Measurements from ENCODE around the gene GPHN.

The GPHN gene

DNA sequence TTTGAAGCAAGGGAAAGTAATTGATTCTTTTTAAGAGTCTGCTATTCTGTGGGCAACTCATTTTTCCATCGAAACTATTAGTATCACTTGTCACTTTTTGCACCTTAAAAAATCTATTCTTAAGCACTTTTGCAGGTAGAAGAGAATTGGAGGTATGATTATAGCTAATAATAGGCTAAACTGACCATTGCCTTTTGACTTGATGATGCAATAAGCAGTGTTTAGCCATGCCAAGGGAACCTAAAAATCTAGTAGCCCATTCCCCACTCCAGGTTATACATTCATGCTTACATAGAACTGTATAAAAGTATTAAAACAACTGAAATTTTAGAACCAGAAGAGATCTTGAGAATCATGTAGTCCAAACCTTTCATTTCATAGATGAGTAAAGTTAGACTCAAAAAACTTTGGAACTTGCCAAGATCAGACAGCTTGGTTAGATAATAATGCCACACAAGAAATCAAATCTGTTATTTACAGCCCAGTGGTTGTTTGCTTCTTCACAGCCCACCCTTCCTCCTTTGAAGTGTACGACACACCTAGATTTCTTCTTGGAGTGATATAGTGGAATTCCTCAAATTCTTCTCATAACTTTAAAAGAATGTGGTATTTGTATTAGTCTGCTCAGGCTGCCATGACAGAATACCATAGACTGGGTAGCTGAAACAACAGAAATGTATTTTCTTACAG lies 659.6 kb downstream of the GPHN start:
- peak; percentile 76 for DNase-seq (ENCODE audit: low spot score)

DNA sequence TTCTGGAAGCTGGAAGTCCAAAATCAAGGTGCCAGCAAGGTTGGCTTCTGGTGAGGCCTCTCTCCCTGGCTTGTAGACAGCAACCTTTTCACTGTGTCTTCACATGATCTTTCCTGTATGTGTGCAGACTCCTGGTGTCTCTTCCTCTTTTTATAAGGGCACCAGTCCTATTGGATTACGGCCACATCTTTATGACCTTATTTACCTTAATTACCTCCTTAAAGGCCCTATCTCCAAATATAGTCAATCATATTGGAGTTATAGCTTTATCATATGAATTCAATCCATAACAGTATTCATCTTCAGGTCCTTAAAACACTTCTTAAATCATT lies 660.1 kb downstream of the GPHN start:
- no peak for DNase-seq (ENCODE audit: low spot score)

DNA sequence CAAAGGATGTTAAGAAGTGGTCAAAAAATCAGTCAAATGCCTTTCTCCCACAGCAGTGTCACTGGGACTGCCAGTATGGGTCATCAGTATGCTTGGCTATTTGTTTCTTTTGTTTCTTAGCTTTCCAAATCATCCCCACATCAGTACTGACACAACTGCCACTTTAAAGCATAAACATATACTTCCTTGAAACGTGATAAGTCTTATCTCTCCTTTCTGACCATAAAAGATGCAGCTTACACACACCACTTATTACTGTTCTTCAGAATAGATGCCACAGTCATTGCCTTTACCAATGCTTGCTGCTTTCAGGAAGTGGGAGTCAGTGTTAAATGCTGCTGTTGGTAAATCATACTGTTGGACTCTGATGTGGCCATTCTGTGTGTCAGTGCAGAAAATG lies 662.7 kb downstream of the GPHN start:
- no peak for DNase-seq (ENCODE audit: low spot score)

DNA sequence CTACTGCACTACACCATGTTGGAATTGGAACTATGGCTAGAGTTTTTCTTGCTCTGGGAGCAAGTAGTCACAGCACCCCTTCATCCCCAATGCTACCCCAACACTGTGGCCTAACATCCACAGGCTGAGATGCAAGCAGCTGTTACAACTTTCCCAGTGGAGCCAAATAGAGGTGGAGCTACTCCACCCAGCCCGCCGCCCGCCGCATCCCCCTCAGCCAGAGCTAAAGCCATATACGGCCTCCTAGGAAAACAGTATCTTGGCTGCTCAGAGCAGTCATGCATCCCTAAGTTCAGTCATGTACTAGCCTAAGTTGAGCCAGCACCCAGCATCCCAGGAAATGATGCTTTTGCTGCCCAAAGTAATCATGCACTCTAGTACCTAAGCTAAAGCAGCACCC lies 664.1 kb downstream of the GPHN start:
- DNase-seq (ENCODE audit: low spot score) = no peak

DNA sequence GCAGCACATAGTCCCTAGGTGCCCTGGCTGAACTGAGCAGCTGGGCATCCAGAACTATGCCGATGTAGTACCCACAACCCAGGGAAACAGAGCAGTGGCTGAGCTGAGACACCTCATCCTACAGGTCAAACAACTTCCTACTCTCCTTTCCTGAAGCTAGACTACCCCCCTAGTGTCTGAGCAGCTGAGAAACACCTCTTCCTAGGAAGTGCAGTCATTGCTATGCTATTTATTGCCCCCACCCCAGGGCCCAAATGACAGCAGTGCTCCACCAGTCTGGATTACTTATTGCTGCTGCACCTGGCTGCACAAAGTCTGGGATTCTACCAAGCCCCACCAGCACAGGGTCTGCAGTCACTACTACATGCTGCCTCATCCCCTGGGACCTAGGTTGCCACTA lies 664.6 kb downstream of the GPHN start:
- no peak for DNase-seq (ENCODE audit: low spot score)

- no peak for DNase-seq (ENCODE audit: low spot score)
These were observed 665.8 kb downstream of the GPHN start for GRCh38 chr14:67173719-67174118.

DNA sequence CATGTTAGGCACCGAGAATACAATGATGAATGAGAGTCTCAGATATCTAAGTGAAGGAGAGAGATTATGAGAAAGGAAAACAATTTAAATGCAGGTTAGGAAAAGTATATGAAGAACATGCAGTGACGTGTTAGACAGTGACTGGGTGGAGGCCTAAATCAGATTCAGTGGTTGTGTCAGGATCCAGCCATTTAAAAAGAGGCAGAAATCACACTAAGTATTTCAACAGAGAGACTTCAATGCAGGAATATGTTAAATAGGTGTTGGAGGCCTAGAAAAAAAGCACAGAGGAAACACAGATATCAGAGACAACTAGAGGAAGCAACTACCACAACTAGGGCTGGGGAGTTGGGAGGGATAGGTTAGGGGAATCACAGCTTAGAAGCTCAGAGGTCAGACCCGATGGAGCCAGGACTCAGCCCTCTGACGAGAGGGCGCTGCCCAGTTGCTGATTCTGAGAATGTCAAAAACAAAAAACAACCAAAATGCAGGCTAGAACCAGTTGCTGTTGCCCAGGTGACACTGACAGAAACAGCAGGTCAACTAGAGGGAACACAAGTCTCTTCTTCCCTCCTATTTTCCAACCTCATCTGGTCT lies 678.3 kb downstream of the GPHN start:
- no peak for DNase-seq (ENCODE audit: low spot score)

GRCh38 chr14:67186789-67187584 lies 679.0 kb downstream of the GPHN start:
- peak; percentile 97 for DNase-seq (ENCODE audit: low spot score)

DNA sequence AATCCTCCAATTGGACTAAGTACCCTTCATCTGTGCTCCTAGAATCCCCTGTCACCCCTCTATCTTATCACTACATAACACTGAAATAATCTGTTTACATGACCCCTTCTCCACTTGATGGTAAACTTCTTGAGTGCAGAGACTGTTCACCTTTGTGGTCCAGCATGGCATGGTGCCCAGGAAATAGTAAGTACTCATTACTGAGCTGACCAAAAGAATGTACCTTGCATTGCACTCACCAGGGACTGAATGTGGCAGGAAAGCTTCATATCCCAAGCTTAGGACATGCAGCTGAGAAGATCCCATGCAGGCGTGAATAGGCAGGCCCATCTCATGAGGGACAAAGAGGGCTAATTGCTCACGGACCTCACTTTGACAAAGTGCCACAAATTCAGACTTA lies 679.9 kb downstream of the GPHN start:
- peak; percentile 86 for DNase-seq (ENCODE audit: low spot score)

- DNase-seq (ENCODE audit: low spot score) = no peak
These were observed 680.4 kb downstream of the GPHN start for GRCh38 chr14:67188326-67188725.

GRCh38 chr14:67191768-67192290 lies 683.9 kb downstream of the GPHN start:
- no peak for DNase-seq (ENCODE audit: low spot score)

DNA sequence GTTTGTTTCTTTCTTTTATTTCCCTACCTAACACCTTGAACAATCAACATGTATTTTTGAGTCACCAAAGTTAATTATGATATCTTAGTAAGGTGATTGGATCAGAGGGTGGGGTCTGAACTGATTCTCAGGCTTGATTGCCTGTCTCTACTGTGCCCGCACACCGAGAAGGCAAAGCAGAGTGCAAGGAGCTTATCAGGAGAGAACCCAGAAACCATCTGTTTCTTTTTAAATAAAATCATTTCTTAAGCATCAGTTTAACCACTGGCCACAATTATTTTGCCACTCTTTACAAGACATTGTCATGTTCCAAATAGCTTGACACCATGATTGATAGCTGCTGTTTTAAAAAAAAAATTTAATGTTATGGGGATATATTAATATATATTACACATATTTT lies 684.4 kb downstream of the GPHN start:
- DNase-seq (ENCODE audit: low spot score) = no peak

- no peak for DNase-seq (ENCODE audit: low spot score)
These were observed 687.3 kb downstream of the GPHN start for GRCh38 chr14:67195279-67195678.

DNA sequence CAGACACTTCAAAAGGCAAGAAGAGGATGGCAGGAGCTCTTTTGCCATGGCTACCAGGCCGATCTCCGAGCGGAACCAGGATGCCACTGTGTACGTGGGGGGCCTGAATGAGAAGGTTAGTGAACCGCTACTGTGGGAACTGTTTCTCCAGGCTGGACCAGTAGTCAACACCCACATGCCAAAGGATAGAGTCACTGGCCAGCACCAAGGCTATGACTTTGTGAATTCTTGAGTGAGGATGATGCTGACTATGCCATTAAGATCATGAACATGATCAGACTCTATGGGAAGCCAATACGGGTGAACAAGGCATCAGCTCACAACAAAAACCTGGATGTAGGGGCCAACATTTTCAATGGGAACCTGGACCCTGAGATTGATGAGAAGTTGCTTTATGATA lies 691.1 kb downstream of the GPHN start:
- no peak for DNase-seq (ENCODE audit: low spot score)

- no peak for DNase-seq (ENCODE audit: low spot score)
These were observed 699.9 kb downstream of the GPHN start for GRCh38 chr14:67207810-67208209.

DNA sequence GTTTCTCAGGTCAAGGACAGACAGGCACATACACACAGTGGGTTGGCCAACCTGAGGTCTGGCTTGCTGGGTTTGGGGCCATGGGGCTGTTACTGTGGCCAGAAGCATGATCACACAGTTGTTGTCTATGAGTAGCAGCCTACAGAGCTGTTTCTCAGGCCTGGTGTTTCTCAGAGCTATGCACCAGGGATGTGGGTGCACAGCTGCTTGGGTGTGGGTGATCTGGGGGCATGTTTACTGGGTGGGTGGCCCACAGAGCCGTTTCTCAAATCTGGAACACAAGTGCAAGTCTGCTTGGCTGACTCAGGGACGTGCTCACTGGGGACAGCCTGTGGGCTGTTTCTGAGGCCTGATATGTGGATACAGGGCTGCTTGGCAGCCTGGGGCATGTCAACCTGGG lies 710.2 kb downstream of the GPHN start:
- no peak for DNase-seq (ENCODE audit: low spot score)

DNA sequence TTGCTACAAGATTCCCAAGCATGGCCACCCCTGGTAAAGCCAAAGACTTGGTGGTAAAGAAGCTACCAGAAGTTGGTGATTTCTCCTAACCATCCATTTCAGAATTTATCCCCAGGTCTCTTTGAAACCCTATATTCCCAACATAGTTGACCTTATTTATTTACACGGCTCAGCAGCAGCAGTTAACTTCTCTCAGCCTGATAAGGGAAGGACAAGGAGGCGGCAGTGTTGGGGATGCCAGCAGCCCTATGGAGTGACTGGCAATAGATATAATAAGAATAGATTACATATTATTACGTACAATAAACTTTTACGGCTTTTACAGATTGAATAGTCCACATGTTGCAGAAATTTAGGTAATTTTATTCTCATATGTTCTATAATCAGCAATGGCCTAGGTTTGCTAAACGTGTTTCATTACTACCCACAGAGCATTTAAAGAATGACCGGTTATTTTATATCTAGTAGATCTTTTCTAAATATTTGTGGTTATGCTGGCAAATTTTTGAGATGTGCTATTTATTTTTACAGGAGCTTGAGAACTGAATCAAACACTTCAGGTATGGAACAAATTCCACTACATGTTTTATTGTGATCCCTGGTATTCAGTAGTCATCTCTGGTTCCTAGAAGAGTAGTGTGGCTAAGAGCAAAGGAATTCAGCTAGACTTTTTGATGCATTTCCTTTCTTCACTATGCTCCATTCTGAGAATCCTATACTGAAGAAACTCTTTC lies 713.5 kb downstream of the GPHN start:
- peak; percentile 78 for DNase-seq (ENCODE audit: low spot score)

DNA sequence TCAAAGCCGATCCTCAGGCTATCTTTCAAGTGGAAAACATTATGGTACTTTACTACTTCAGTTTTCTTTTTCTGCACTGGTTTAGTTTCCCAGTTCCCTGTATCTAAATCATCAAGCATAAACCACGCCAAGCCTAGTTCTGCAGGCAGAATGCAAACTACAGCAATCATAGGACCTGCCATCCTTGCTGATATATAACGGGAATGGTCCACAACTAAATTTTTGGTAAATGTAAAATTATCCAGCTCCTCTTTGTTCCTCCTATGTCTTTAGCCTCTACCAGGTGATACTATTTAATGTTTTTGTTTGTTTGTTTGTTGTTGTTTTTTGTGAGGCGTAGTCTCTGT lies 714.0 kb downstream of the GPHN start:
- DNase-seq (ENCODE audit: low spot score) = no peak

- no peak for DNase-seq (ENCODE audit: low spot score)
These were observed 717.6 kb downstream of the GPHN start for GRCh38 chr14:67225523-67225922.

- no peak for DNase-seq (ENCODE audit: low spot score)
These were observed 720.5 kb downstream of the GPHN start for GRCh38 chr14:67228325-67228984.
